Activated naive CD4-positive, alpha-beta T cell treated with anti-CD3 and anti-CD28 coated beads, Interleukin-2, amount 10 ng/mL, durations not matched to agents 7 days and 5 days (primary cell): ENCODE data around the gene DBT.

Experiments
- CTCF ChIA-PET: fragments of 350-600 bp; sonication (Branson Sonifier 250); formaldehyde crosslinking; loops from one replicate; lab custom pipeline; 2021; ENCODE audit warnings: antibody characterized with exemption; lab: Charles Lee
- DNase-seq: peaks from one replicate; pipeline ENCODE4 v3.0.0-alpha.2; 2020
- H3K27ac Mint-ChIP-seq: one replicate; pipeline ENCODE4 v1.8.0; 2021; ENCODE audit warnings: mild to moderate bottlenecking, moderate library complexity, mixed read lengths
- H3K27me3 Mint-ChIP-seq: one replicate; pipeline ENCODE4 v1.8.0; 2021; ENCODE audit warnings: mild to moderate bottlenecking, mixed read lengths
- H3K36me3 Mint-ChIP-seq: one replicate; pipeline ENCODE4 v1.8.0; 2021; ENCODE audit warnings: mixed read lengths
- H3K4me1 Mint-ChIP-seq: one replicate; pipeline ENCODE4 v1.8.0; 2021; ENCODE audit warnings: mixed read lengths
- H3K4me3 Mint-ChIP-seq: one replicate; pipeline ENCODE4 v1.8.0; 2021; ENCODE audit warnings: mild to moderate bottlenecking, moderate library complexity, mixed read lengths
- H3K9me3 Mint-ChIP-seq: one replicate; pipeline ENCODE4 v1.8.0; 2021; ENCODE audit warnings: mixed read lengths

DBT gene

GRCh38 chr1:100147875-100148274 lies 101.8 kb downstream of the DBT start:
- Mint-ChIP-seq H3K4me3 (no peak overlapping the region), H3K27ac (no peak overlapping the region), H3K27me3 (no peaks in the 10 kb centered on the region), H3K36me3 (peaks cover 28% of the 10 kb centered on the region), H3K9me3 (no peaks in the 10 kb centered on the region), H3K4me1 (peaks cover 6% of the 10 kb centered on the region)
- CTCF ChIA-PET, result no interaction called here
- no peak for DNase-seq

- no peaks in the 10 kb centered on the region for H3K9me3 Mint-ChIP-seq
- peaks cover under 1% of the 10 kb centered on the region for H3K4me1 Mint-ChIP-seq
- peaks cover 35% of the 10 kb centered on the region for H3K36me3 Mint-ChIP-seq
- no peaks in the 10 kb centered on the region for H3K27me3 Mint-ChIP-seq
- no peak overlapping the region for H3K27ac Mint-ChIP-seq
- no peak overlapping the region for H3K4me3 Mint-ChIP-seq
- DNase-seq, result no peak
- CTCF ChIA-PET, result no interaction called here
Measured at GRCh38 chr1:100146958-100147357, 102.7 kb downstream of the DBT start.

- peaks cover 44% of the 10 kb centered on the region for H3K36me3 Mint-ChIP-seq
Measured at GRCh38 chr1:100145116-100145515, 104.5 kb downstream of the DBT start.

GRCh38 chr1:100142343-100142742 lies 107.3 kb downstream of the DBT start:
- Mint-ChIP-seq H3K36me3 (peaks cover 54% of the 10 kb centered on the region), H3K27me3 (no peaks in the 10 kb centered on the region), H3K4me1 (no peaks in the 10 kb centered on the region), H3K27ac (no peak overlapping the region), H3K9me3 (no peaks in the 10 kb centered on the region), H3K4me3 (no peak overlapping the region)
- CTCF ChIA-PET, result no interaction called here
- no peak for DNase-seq

More at GRCh38 chr1:100145116-100145515, 104.5 kb downstream of the DBT start:
- Mint-ChIP-seq H3K4me3 (no peak overlapping the region), H3K9me3 (no peaks in the 10 kb centered on the region), H3K27ac (no peak overlapping the region), H3K4me1 (no peaks in the 10 kb centered on the region), H3K27me3 (no peaks in the 10 kb centered on the region)
- CTCF ChIA-PET, result interaction anchor here (0.6 to 0.7 kb wide), 2 partner anchors 11 to 150 kb away, joined by 3 to 6 read pairs; no protein-coding TSS in a partner anchor
- DNase-seq, result no peak

GRCh38 chr1:100141192-100141591 lies 108.4 kb downstream of the DBT start:
- CTCF ChIA-PET, result no interaction called here
- Mint-ChIP-seq H3K27me3 (no peaks in the 10 kb centered on the region), H3K9me3 (no peaks in the 10 kb centered on the region), H3K4me1 (no peaks in the 10 kb centered on the region), H3K27ac (no peak overlapping the region), H3K36me3 (peaks cover 53% of the 10 kb centered on the region), H3K4me3 (no peak overlapping the region)
- no peak for DNase-seq

GRCh38 chr1:100137602-100138001 lies 112.0 kb downstream of the DBT start:
- CTCF ChIA-PET, result interaction anchor here (1.0 kb wide), 1 partner anchor 112 kb away, joined by 3 read pairs; the partner anchor contains the start of gene DBT
- H3K4me3 Mint-ChIP-seq, result no peak overlapping the region
- H3K36me3 Mint-ChIP-seq, result peaks cover 40% of the 10 kb centered on the region
- H3K4me1 Mint-ChIP-seq, result peaks cover 27% of the 10 kb centered on the region
- H3K27ac Mint-ChIP-seq, result no peak overlapping the region
- H3K27me3 Mint-ChIP-seq, result no peaks in the 10 kb centered on the region
- no peak for DNase-seq
- H3K9me3 Mint-ChIP-seq, result no peaks in the 10 kb centered on the region
